Activated T-cell treated with anti-CD3 and anti-CD28 coated beads, Interleukin-2, amount 50 U/mL, for 24 hours (primary cell): ENCODE results near the gene TMEM269.
A peak's percentile ranks its signal among the peaks of the same experiment; 100 is the strongest.

Source experiments
- DNase-seq: peaks from one replicate; pipeline ENCODE4 v3.0.0-alpha.2; 2020
- H3K27ac Mint-ChIP-seq: 2 replicates; pipeline ENCODE4 v1.8.0; 2020; ENCODE audit warnings: mild to moderate bottlenecking, mixed read lengths
- H3K27me3 Mint-ChIP-seq: 2 replicates; pipeline ENCODE4 v1.8.0; 2020; ENCODE audit warnings: mixed read lengths
- H3K36me3 Mint-ChIP-seq: 2 replicates; pipeline ENCODE4 v1.8.0; 2020; ENCODE audit warnings: low read depth, mixed read lengths
- H3K4me1 Mint-ChIP-seq: 2 replicates; pipeline ENCODE4 v1.8.0; 2020; ENCODE audit warnings: low read depth, mixed read lengths
- H3K4me3 Mint-ChIP-seq: 2 replicates; pipeline ENCODE4 v1.8.0; 2020; ENCODE audit warnings: mild to moderate bottlenecking, moderate library complexity, mixed read lengths
- H3K9me3 Mint-ChIP-seq: 2 replicates; pipeline ENCODE4 v1.8.0; 2020; ENCODE audit warnings: mixed read lengths

The TMEM269 gene

DNA sequence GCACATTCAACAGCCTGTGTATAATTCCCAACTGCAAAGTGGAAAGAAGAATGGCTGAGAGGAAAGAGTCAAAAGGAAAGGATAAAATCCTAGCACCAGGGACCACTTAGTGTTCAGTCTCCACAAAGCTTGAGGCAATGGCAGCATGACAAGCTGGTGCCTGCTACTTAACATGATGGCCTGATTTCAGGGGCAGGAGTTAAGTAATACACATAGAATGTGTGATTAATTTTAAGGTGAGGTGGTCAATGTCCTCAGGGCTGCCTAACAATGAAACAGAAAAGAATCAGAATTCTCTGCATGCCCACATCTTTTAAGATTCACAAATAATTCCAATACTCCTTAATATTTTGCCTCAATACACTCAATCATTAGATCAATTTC lies 26.9 kb upstream of the TMEM269 start:
- H3K9me3 Mint-ChIP-seq = no peaks in the 10 kb centered on the region
- peaks cover 4% of the 10 kb centered on the region for H3K4me1 Mint-ChIP-seq
- H3K27me3 Mint-ChIP-seq = no peaks in the 10 kb centered on the region
- H3K27ac Mint-ChIP-seq = no peak overlapping the region
- H3K4me3 Mint-ChIP-seq = no peak overlapping the region
- DNase-seq = no peak
- peaks cover 97% of the 10 kb centered on the region for H3K36me3 Mint-ChIP-seq

- Mint-ChIP-seq H3K4me3 (no peak overlapping the region), H3K9me3 (no peaks in the 10 kb centered on the region), H3K27ac (peak overlapping the region; percentile 9), H3K27me3 (no peaks in the 10 kb centered on the region), H3K36me3 (peaks cover 89% of the 10 kb centered on the region), H3K4me1 (peaks cover 5% of the 10 kb centered on the region)
- no peak for DNase-seq
These were observed 26.1 kb upstream of the TMEM269 start for GRCh38 chr1:42758641-42759040.

DNA sequence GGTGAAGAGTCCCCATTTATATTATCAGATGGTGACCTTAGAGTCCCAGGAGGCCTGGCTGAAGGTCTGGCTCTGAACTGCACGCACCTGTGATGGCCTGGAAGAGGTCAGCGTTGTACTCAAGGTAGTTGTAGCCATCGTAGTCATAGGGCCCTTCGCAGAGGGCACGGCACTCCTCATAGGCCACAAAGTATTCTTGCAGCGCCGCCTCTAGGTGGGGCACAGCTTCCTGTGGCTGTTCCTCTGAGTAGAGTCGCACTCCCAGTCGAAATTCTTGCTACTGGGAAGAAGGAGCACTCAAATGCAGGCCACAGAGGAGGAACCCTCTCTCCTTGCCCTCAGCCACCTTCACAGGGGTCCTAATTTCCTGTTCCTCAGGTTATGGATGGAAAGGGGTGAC lies 25.7 kb upstream of the TMEM269 start:
- H3K27me3 Mint-ChIP-seq = no peaks in the 10 kb centered on the region
- H3K36me3 Mint-ChIP-seq = peaks cover 85% of the 10 kb centered on the region
- no peaks in the 10 kb centered on the region for H3K9me3 Mint-ChIP-seq
- H3K4me3 Mint-ChIP-seq = no peak overlapping the region
- H3K27ac Mint-ChIP-seq = peak overlapping the region; percentile 9
- DNase-seq = no peak
- peaks cover 5% of the 10 kb centered on the region for H3K4me1 Mint-ChIP-seq

DNA sequence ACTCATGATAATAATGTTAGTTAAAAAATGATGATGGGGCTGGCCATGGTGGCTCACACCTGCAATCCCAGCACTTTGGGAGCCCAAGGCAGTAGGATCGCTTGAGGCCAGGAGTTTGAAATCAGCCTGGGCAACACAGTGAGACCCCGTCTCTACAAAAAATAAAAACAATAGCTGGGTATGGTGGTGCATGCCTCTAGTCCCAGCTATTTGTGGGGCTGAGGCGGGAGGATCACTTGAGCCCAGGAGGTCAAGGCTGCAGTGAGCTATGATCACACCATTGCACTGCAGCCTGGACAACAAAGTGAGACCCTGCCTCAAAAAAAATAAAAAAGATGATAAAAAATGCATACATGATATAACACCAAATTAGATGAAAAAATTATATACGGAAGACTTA lies 23.2 kb upstream of the TMEM269 start:
- Mint-ChIP-seq H3K36me3 (peaks cover 60% of the 10 kb centered on the region), H3K27ac (no peak overlapping the region), H3K4me3 (no peak overlapping the region), H3K9me3 (no peaks in the 10 kb centered on the region), H3K4me1 (peaks cover 5% of the 10 kb centered on the region), H3K27me3 (no peaks in the 10 kb centered on the region)
- no peak for DNase-seq

- Mint-ChIP-seq H3K36me3 (peaks cover 55% of the 10 kb centered on the region), H3K9me3 (no peaks in the 10 kb centered on the region), H3K4me1 (peaks cover 5% of the 10 kb centered on the region), H3K27ac (peak overlapping the region; percentile 47), H3K4me3 (no peak overlapping the region), H3K27me3 (no peaks in the 10 kb centered on the region)
- no peak for DNase-seq
These were observed 22.5 kb upstream of the TMEM269 start for GRCh38 chr1:42762269-42762668.

DNA sequence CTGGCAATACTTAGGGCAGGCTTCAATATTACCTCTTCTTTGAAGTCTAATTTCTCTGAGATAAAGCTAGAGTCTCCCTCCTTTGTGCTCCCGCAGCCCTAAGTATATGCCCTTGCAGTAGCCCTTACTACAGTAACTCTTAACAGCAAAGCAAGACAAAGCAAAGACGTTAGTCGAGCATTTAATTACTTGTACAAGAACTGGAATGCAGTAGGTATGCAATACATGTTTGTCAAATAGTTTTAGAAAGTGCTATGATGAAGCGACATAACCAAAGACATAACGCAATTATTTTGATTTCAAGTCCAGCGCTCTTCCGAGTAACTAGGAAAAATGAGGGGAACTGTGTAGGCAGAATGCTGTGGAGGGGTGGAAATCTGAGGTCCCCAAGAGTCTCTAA lies 19.5 kb upstream of the TMEM269 start:
- no peak overlapping the region for H3K4me3 Mint-ChIP-seq
- peaks cover 28% of the 10 kb centered on the region for H3K4me1 Mint-ChIP-seq
- DNase-seq = no peak
- peaks cover 51% of the 10 kb centered on the region for H3K36me3 Mint-ChIP-seq
- no peaks in the 10 kb centered on the region for H3K27me3 Mint-ChIP-seq
- no peak overlapping the region for H3K27ac Mint-ChIP-seq
- no peaks in the 10 kb centered on the region for H3K9me3 Mint-ChIP-seq

- no peaks in the 10 kb centered on the region for H3K27me3 Mint-ChIP-seq
- no peak overlapping the region for H3K4me3 Mint-ChIP-seq
- H3K36me3 Mint-ChIP-seq = peaks cover 50% of the 10 kb centered on the region
- H3K27ac Mint-ChIP-seq = no peak overlapping the region
- H3K4me1 Mint-ChIP-seq = peaks cover 33% of the 10 kb centered on the region
- peak; percentile 37 for DNase-seq
- H3K9me3 Mint-ChIP-seq = no peaks in the 10 kb centered on the region
These were observed 18.7 kb upstream of the TMEM269 start for GRCh38 chr1:42765832-42766740.

DNA sequence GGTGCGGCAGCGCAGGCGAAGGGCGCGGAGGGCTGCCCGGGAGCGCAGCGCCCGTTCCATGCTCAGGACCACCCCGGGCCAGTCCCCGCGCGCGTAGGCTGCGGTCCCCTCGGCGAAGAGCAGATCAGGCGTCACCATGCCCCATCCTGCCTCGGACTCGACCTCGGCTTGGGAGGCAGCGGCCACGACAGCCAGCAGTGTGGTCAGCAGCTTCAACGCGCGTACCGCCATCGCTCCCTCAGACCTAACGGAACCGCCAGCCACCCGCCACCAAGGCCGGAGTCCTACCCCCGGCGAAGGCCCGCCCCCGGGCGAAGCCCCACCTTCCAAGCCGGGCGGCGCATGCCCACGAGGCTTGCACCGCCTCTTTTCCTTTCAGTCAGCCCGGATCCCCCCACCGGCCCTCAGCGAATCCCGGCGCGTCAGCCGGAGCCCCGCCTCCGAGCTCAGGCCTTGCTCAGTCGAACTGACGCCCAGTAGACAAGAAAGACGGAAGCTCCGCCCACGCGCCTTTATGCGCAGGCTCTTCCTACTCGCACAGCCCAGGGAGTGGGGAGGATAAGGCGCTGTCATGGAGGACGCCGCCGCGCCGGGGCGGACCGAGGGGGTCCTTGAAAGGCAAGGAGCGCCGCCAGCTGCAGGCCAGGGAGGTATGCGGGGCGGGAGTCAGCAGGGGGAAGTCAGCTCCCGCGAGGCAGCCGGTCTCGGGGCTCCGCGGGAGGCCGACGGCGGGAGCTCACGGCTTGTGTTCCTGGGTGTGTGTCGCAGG lies 17.9 kb upstream of the TMEM269 start, which contains the start of the genes C1orf50 and P3H1:
C1orf50 (plus strand) TSS at position 509 of the 769 bp plus-strand sequence; CDS start at position 572, 63 bp downstream.
P3H1 (minus strand) TSS at position 288 of the 769 bp plus-strand sequence; CDS start at position 231, 57 bp downstream.
- Mint-ChIP-seq H3K4me1 (peaks cover 34% of the 10 kb centered on the region), H3K4me3 (no peak within 1 kb of the TSS), H3K27me3 (no peaks in the 10 kb centered on the region), H3K36me3 (peaks cover 43% of the 10 kb centered on the region), H3K9me3 (no peaks in the 10 kb centered on the region), H3K27ac (peak within 1 kb of the TSS; percentile 94)
- peak; percentile 100 for DNase-seq

GRCh38 chr1:42767510-42768000 lies 17.2 kb upstream of the TMEM269 start:
- Mint-ChIP-seq H3K4me1 (peaks cover 35% of the 10 kb centered on the region), H3K27ac (peak overlapping the region; percentile 94), H3K4me3 (no peak overlapping the region), H3K36me3 (peaks cover 40% of the 10 kb centered on the region), H3K27me3 (no peaks in the 10 kb centered on the region), H3K9me3 (no peaks in the 10 kb centered on the region)
- DNase-seq = no peak

GRCh38 chr1:42768172-42768571 lies 16.6 kb upstream of the TMEM269 start:
- H3K27ac Mint-ChIP-seq = peak overlapping the region; percentile 94
- peaks cover 41% of the 10 kb centered on the region for H3K36me3 Mint-ChIP-seq
- peaks cover 37% of the 10 kb centered on the region for H3K4me1 Mint-ChIP-seq
- H3K9me3 Mint-ChIP-seq = no peaks in the 10 kb centered on the region
- no peak overlapping the region for H3K4me3 Mint-ChIP-seq
- H3K27me3 Mint-ChIP-seq = no peaks in the 10 kb centered on the region
- no peak for DNase-seq

- Mint-ChIP-seq H3K27ac (peak overlapping the region; percentile 46), H3K27me3 (no peaks in the 10 kb centered on the region), H3K4me3 (no peak overlapping the region), H3K9me3 (no peaks in the 10 kb centered on the region), H3K36me3 (peaks cover 57% of the 10 kb centered on the region), H3K4me1 (peaks cover 47% of the 10 kb centered on the region)
- DNase-seq = no peak
These were observed 15.0 kb upstream of the TMEM269 start for GRCh38 chr1:42769811-42770210.

- peak overlapping the region; percentile 27 for H3K27ac Mint-ChIP-seq
These were observed 11.4 kb upstream of the TMEM269 start for GRCh38 chr1:42773420-42773819.

DNA sequence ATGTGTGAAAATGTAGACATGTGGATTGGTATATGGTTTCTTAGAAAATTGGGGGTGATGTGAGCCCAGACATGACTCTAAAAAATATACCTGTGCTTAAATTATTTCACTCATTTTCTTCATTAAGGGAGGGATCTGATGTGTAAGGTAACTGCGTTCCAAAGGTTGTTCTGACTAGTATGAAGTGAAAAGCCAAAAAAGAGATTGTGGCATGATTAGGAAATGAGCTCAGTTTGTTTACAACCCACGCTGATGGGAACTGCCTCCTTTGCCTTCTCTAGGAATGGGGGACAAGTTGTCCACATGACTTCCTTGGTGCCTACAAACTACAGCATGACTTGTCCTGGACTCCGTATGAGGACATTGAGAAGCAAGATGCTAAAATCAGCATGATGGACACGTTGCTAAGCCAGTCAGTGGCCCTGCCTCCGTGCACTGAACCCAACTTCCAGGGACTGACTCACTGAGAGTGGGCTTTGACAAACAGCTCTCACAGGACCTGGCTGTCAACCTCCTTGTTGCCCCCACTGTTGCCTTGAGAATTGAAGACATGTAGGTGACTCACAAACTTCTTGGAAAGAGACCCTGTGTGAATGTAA lies 9.8 kb upstream of the TMEM269 start:
- H3K27ac Mint-ChIP-seq = peak overlapping the region; percentile 48
- no peaks in the 10 kb centered on the region for H3K27me3 Mint-ChIP-seq
- peaks cover 82% of the 10 kb centered on the region for H3K36me3 Mint-ChIP-seq
- H3K9me3 Mint-ChIP-seq = no peaks in the 10 kb centered on the region
- DNase-seq = no peak
- H3K4me1 Mint-ChIP-seq = peaks cover 35% of the 10 kb centered on the region
- no peak overlapping the region for H3K4me3 Mint-ChIP-seq

More at GRCh38 chr1:42773420-42773819, 11.4 kb upstream of the TMEM269 start:
- DNase-seq = no peak
- H3K4me3 Mint-ChIP-seq = no peak overlapping the region
- H3K9me3 Mint-ChIP-seq = no peaks in the 10 kb centered on the region
- peaks cover 43% of the 10 kb centered on the region for H3K4me1 Mint-ChIP-seq
- H3K36me3 Mint-ChIP-seq = peaks cover 84% of the 10 kb centered on the region
- no peaks in the 10 kb centered on the region for H3K27me3 Mint-ChIP-seq

DNA sequence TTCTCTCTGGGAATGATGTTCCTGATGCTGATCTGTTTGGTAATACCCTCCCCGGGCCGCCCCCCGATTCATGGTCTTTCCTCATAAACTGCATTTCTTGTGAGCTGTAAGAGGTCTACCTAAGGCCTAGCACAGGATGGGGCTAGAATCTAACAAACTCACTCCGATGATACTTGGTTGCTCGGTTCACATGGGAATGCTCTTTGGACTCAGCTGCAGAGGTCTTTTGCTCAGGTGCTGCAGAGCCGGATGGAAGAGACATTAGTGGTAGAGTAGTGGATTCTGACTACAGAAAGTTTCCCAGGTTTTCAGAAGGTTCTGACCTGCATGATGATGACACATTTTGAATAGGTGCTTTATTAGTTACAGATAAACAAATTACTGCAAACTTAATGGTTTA lies 8.3 kb upstream of the TMEM269 start:
- Mint-ChIP-seq H3K9me3 (no peaks in the 10 kb centered on the region), H3K4me1 (peaks cover 29% of the 10 kb centered on the region), H3K36me3 (peaks cover 86% of the 10 kb centered on the region), H3K4me3 (no peak overlapping the region), H3K27me3 (no peaks in the 10 kb centered on the region), H3K27ac (no peak overlapping the region)
- DNase-seq = no peak
